Ovary (tissue), 3 donors: Measurements from ENCODE around the gene ZNF699.

Experiments used
- CTCF ChIP-seq, 3 donors: fragments of 450-650 bp in 2 of 3; fragments of 200-600 bp in 1 of 3; IDR thresholded peaks; one replicate each; pipeline versions ENCODE4 v1.5.1 to v1.8.0; 2016 to 2022; ENCODE audit warnings: antibody characterized with exemption in 3 of 3, mild to moderate bottlenecking in 1 of 3
- EP300 ChIP-seq: sonication (generic); formaldehyde crosslinking; IDR thresholded peaks from one replicate; pipeline ENCODE4 v1.6.1; 2017; ENCODE audit warnings: antibody characterized with exemption
- POLR2A ChIP-seq: fragments of 450-650 bp; IDR thresholded peaks from one replicate; pipeline ENCODE4 v1.6.1; 2017; ENCODE audit warnings: antibody characterized with exemption, mild to moderate bottlenecking, moderate library complexity
- donor health status: DM: no; HTN: no; CAD: no.

DNA sequence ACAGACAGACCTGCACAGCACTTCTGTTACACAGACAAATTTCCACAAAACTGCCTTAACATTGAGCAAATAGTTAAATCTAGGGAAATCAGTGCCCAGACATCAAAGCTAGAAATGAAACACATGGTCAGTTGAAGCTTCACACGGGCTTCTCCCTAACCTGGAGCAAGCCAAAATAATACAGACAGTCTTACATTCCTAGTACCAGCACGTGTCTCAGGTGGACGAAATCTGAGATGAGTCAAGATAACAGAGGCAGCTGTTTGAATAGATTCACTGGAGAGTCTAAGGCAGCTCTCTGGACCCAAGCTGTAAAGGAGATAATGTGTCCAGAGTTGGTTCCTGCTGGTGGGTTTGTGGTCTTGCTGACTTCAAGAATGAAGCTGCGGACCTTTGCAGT is 4.1 kb upstream of the ZNF699 start:
- TF ChIP-seq CTCF (IDR thresholded peaks at IDR 0.05) (no peak), EP300 (no peak), POLR2A (no peak)
